Transverse colon (tissue), 3 donors: ENCODE results near the gene C15orf62.

ENCODE experiments used
- CTCF ChIP-seq, 5 experiments: fragments of 200-600 bp in 3 of 5; fragments of 450-650 bp in 2 of 5; sonication (generic) in 3 of 5; IDR thresholded peaks; 1 replicate in 2 of 5; 2 replicates in 3 of 5; pipeline ENCODE4 v1.5.1; 2016 to 2017; ENCODE audit warnings: antibody characterized with exemption in 5 of 5, inconsistent platforms in 3 of 5, mild to moderate bottlenecking in 2 of 5, moderate library complexity in 1 of 5
- POLR2A ChIP-seq: fragments of 450-650 bp; IDR thresholded peaks from one replicate; pipeline ENCODE4 v1.6.1; 2016; ENCODE audit warnings: antibody characterized with exemption, mild to moderate bottlenecking, moderate library complexity

GRCh38 chr15:40764629-40765103 is 5.1 kb upstream of the C15orf62 start:
- TF ChIP-seq POLR2A, result no peak
- TF ChIP-seq CTCF (IDR thresholded peaks at IDR 0.05), result no peak
